Mesendoderm (in vitro differentiated cells): ENCODE results near the gene VSIR.

Experiments
- DNase-seq: peaks from one replicate; pipeline ENCODE4 v3.0.0; 2013
- H2AK5ac ChIP-seq: 2 replicates; pipeline ENCODE4 v1.6.1; 2013; ENCODE audit warnings: low read length, inconsistent platforms
- H2BK120ac ChIP-seq: 2 replicates; pipeline ENCODE4 v1.6.1; 2013; ENCODE audit warnings: low read depth, mild to moderate bottlenecking, low read length, moderate library complexity, mixed read lengths
- H2BK15ac ChIP-seq: replicated peaks from 2 replicates; pipeline ENCODE4 v1.6.1; 2013; ENCODE audit warnings: low read depth, mild to moderate bottlenecking, moderate library complexity
- H2BK5ac ChIP-seq: 2 replicates; pipeline ENCODE4 v1.6.1; 2013; ENCODE audit warnings: low read length, inconsistent platforms
- H3K18ac ChIP-seq: 2 replicates; pipeline ENCODE4 v1.6.1; 2013; ENCODE audit warnings: mild to moderate bottlenecking, low read length, mixed read lengths
- H3K23ac ChIP-seq: one replicate; pipeline ENCODE4 v1.6.1; 2013; ENCODE audit warnings: low read length
- H3K27ac ChIP-seq: 2 replicates; pipeline ENCODE4 v1.5.1; 2013; ENCODE audit warnings: low read depth, mild to moderate bottlenecking, inconsistent platforms, low read length, moderate library complexity
- H3K27me3 ChIP-seq: 2 replicates; pipeline ENCODE4 v1.6.1; 2013; ENCODE audit warnings: low read length, control low read depth, mild to moderate bottlenecking, inconsistent platforms; ENCODE audit not compliant: insufficient read depth, poor library complexity
- H3K36me3 ChIP-seq: 2 replicates; pipeline ENCODE4 v1.6.1; 2013; ENCODE audit warnings: low read length, inconsistent platforms; ENCODE audit not compliant: control insufficient read depth, insufficient read depth
- H3K4ac ChIP-seq: one replicate; pipeline ENCODE4 v1.6.1; 2013; ENCODE audit warnings: low read depth, mild to moderate bottlenecking, low read length, moderate library complexity
- H3K4me1 ChIP-seq: 2 replicates; pipeline ENCODE4 v1.6.1; 2013; ENCODE audit warnings: low read depth, low read length, inconsistent platforms; ENCODE audit not compliant: control insufficient read depth
- H3K4me2 ChIP-seq: 2 replicates; pipeline ENCODE4 v1.6.1; 2013; ENCODE audit warnings: low read length
- H3K4me3 ChIP-seq: 2 replicates; pipeline ENCODE4 v1.5.1; 2013; ENCODE audit warnings: mild to moderate bottlenecking, low read length
- H3K56ac ChIP-seq: one replicate; pipeline ENCODE4 v1.6.1; 2013; ENCODE audit warnings: low read length
- H3K79me1 ChIP-seq: 2 replicates; pipeline ENCODE4 v1.6.1; 2013; ENCODE audit warnings: low read length, inconsistent platforms
- H3K79me2 ChIP-seq: 2 replicates; pipeline ENCODE4 v1.6.1; 2013; ENCODE audit warnings: mild to moderate bottlenecking, low read length; ENCODE audit not compliant: control insufficient read depth, insufficient read depth
- H3K9ac ChIP-seq: 2 replicates; pipeline ENCODE4 v1.6.1; 2013; ENCODE audit warnings: low read length, inconsistent platforms
- H4K5ac ChIP-seq: one replicate; pipeline ENCODE4 v1.6.1; 2013; ENCODE audit warnings: low read length
- H4K8ac ChIP-seq: one replicate; pipeline ENCODE4 v1.6.1; 2013; ENCODE audit warnings: low read depth, mild to moderate bottlenecking, control low read depth, low read length, moderate library complexity
- WGBS: extraction: QIAGEN DNeasy Blood & Tissue Kit; methylation state at CpG from one replicate; pipeline ENCODE4 v1.1.7; 2013; ENCODE audit warnings: low lambda C conversion rate, missing lambda C conversion rate; ENCODE audit not compliant: insufficient coverage; ENCODE audit errors: extremely low coverage; 5-methylcytosine and 5-hydroxymethylcytosine counted together

Gene VSIR

GRCh38 chr10:71705582-71705981, 67.7 kb downstream of the VSIR start:
- H3K27me3 ChIP-seq: no peaks in the 10 kb centered on the region
- H2BK15ac ChIP-seq: no peak overlapping the region
- H4K5ac ChIP-seq: no peak overlapping the region
- no peak overlapping the region for H3K4me3 ChIP-seq
- no peak overlapping the region for H3K27ac ChIP-seq
- H3K79me2 ChIP-seq: no peaks in the 10 kb centered on the region
- H3K23ac ChIP-seq: no peak overlapping the region
- WGBS: no CpG with 5 or more reads among the region's 2 CpGs
- no peak overlapping the region for H4K8ac ChIP-seq
- H2BK120ac ChIP-seq: no peak overlapping the region
- no peak overlapping the region for H3K4me2 ChIP-seq
- no peak overlapping the region for H2BK5ac ChIP-seq
- no peak overlapping the region for H3K18ac ChIP-seq
- H3K36me3 ChIP-seq: no peaks in the 10 kb centered on the region
- H2AK5ac ChIP-seq: no peak overlapping the region
- no peaks in the 10 kb centered on the region for H3K79me1 ChIP-seq
- DNase-seq: no peak
- H3K4ac ChIP-seq: no peak overlapping the region
- H3K9ac ChIP-seq: no peak overlapping the region
- H3K4me1 ChIP-seq: no peaks in the 10 kb centered on the region
- no peak overlapping the region for H3K56ac ChIP-seq

- Histone ChIP-seq H3K79me2 (no peaks in the 10 kb centered on the region), H3K4me1 (no peaks in the 10 kb centered on the region), H2BK120ac (no peak overlapping the region), H3K27me3 (no peaks in the 10 kb centered on the region), H3K56ac (no peak overlapping the region), H4K5ac (no peak overlapping the region), H2BK5ac (no peak overlapping the region), H2BK15ac (no peak overlapping the region), H3K4me3 (no peak overlapping the region), H3K4me2 (no peak overlapping the region), H3K4ac (no peak overlapping the region), H3K23ac (no peak overlapping the region), H3K36me3 (no peaks in the 10 kb centered on the region), H4K8ac (no peak overlapping the region), H3K9ac (no peak overlapping the region), H2AK5ac (no peak overlapping the region), H3K79me1 (no peaks in the 10 kb centered on the region), H3K18ac (no peak overlapping the region), H3K27ac (no peak overlapping the region)
- no CpG with 5 or more reads among the region's 18 CpGs for WGBS
- no peak for DNase-seq
These were observed 68.5 kb downstream of the VSIR start for GRCh38 chr10:71704816-71705215.

DNA sequence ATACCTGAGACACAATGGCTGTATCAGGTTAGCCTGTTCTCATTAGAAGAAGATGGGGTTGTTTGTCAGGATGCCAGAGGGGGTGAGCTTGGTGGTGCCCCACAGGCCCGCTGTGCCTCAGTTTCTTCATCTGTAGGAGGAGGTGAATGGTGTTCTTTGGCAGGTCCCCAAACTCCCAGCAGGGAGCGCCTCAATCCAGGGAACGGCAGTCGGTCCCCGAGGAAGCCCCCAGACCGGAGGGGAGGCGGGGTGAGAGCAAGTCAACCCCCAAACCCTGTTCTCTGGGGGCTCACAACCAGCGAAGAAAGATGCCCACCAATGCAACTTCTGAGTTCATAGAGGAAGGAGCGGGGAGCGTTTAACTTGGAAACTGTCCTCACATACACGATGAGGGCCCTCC, 69.7 kb downstream of the VSIR start:
- no peaks in the 10 kb centered on the region for H3K4me1 ChIP-seq
- no peak overlapping the region for H2BK120ac ChIP-seq
- no peak overlapping the region for H2BK15ac ChIP-seq
- no peaks in the 10 kb centered on the region for H3K36me3 ChIP-seq
- H3K23ac ChIP-seq: no peak overlapping the region
- H3K79me2 ChIP-seq: no peaks in the 10 kb centered on the region
- H3K27me3 ChIP-seq: no peaks in the 10 kb centered on the region
- H3K79me1 ChIP-seq: no peaks in the 10 kb centered on the region
- no peak overlapping the region for H3K18ac ChIP-seq
- H3K4me2 ChIP-seq: no peak overlapping the region
- H3K27ac ChIP-seq: no peak overlapping the region
- H2BK5ac ChIP-seq: no peak overlapping the region
- H3K56ac ChIP-seq: no peak overlapping the region
- no CpG with 5 or more reads among the region's 11 CpGs for WGBS
- H4K5ac ChIP-seq: no peak overlapping the region
- H2AK5ac ChIP-seq: no peak overlapping the region
- no peak overlapping the region for H4K8ac ChIP-seq
- no peak overlapping the region for H3K4ac ChIP-seq
- H3K4me3 ChIP-seq: no peak overlapping the region
- no peak overlapping the region for H3K9ac ChIP-seq
- DNase-seq: no peak

GRCh38 chr10:71701496-71702132, 71.7 kb downstream of the VSIR start:
- H3K36me3 ChIP-seq: no peaks in the 10 kb centered on the region
- no peak overlapping the region for H2BK15ac ChIP-seq
- no peak overlapping the region for H3K27ac ChIP-seq
- H3K9ac ChIP-seq: no peak overlapping the region
- H2AK5ac ChIP-seq: no peak overlapping the region
- H4K8ac ChIP-seq: no peak overlapping the region
- no peaks in the 10 kb centered on the region for H3K79me2 ChIP-seq
- H3K79me1 ChIP-seq: no peaks in the 10 kb centered on the region
- H4K5ac ChIP-seq: no peak overlapping the region
- H3K23ac ChIP-seq: no peak overlapping the region
- H3K18ac ChIP-seq: no peak overlapping the region
- no peak for DNase-seq
- H3K56ac ChIP-seq: no peak overlapping the region
- no peak overlapping the region for H2BK120ac ChIP-seq
- H3K4ac ChIP-seq: no peak overlapping the region
- H3K4me1 ChIP-seq: no peaks in the 10 kb centered on the region
- no peak overlapping the region for H3K4me2 ChIP-seq
- H3K4me3 ChIP-seq: no peak overlapping the region
- no CpG with 5 or more reads among the region's 11 CpGs for WGBS
- H2BK5ac ChIP-seq: no peak overlapping the region
- H3K27me3 ChIP-seq: no peaks in the 10 kb centered on the region

- Histone ChIP-seq H3K4me3 (no peak overlapping the region), H2BK15ac (no peak overlapping the region), H2BK120ac (no peak overlapping the region), H2BK5ac (no peak overlapping the region), H3K4me2 (no peak overlapping the region), H3K18ac (no peak overlapping the region), H3K4ac (no peak overlapping the region), H3K79me1 (no peaks in the 10 kb centered on the region), H3K27ac (no peak overlapping the region), H3K23ac (no peak overlapping the region), H3K4me1 (no peaks in the 10 kb centered on the region), H3K9ac (no peak overlapping the region), H2AK5ac (no peak overlapping the region), H3K79me2 (no peaks in the 10 kb centered on the region), H4K5ac (no peak overlapping the region), H3K27me3 (no peaks in the 10 kb centered on the region), H4K8ac (no peak overlapping the region), H3K36me3 (no peaks in the 10 kb centered on the region), H3K56ac (no peak overlapping the region)
- no peak for DNase-seq
- no CpG with 5 or more reads among the region's 11 CpGs for whole genome bisulfite sequencing
These were observed 72.5 kb downstream of the VSIR start for GRCh38 chr10:71700731-71701368.

- no CpG with 5 or more reads among the region's 5 CpGs for WGBS
These were observed 74.6 kb downstream of the VSIR start for GRCh38 chr10:71698737-71699136.

More at GRCh38 chr10:71698737-71699136, 74.6 kb downstream of the VSIR start:
- no peak overlapping the region for H3K4me2 ChIP-seq
- no peak overlapping the region for H3K4ac ChIP-seq
- no peak overlapping the region for H3K4me3 ChIP-seq
- no peak overlapping the region for H3K56ac ChIP-seq
- no peaks in the 10 kb centered on the region for H3K27me3 ChIP-seq
- no peak overlapping the region for H4K8ac ChIP-seq
- no peak overlapping the region for H2BK15ac ChIP-seq
- H3K27ac ChIP-seq: no peak overlapping the region
- no peaks in the 10 kb centered on the region for H3K79me1 ChIP-seq
- no peak overlapping the region for H2BK120ac ChIP-seq
- no peak overlapping the region for H3K9ac ChIP-seq
- H3K18ac ChIP-seq: no peak overlapping the region
- H3K4me1 ChIP-seq: no peaks in the 10 kb centered on the region
- DNase-seq: no peak
- H3K36me3 ChIP-seq: no peaks in the 10 kb centered on the region
- no peak overlapping the region for H4K5ac ChIP-seq
- H2BK5ac ChIP-seq: no peak overlapping the region
- H2AK5ac ChIP-seq: no peak overlapping the region
- H3K23ac ChIP-seq: no peak overlapping the region
- H3K79me2 ChIP-seq: no peaks in the 10 kb centered on the region
